ENCODE results near the gene GPR183.

DNA sequence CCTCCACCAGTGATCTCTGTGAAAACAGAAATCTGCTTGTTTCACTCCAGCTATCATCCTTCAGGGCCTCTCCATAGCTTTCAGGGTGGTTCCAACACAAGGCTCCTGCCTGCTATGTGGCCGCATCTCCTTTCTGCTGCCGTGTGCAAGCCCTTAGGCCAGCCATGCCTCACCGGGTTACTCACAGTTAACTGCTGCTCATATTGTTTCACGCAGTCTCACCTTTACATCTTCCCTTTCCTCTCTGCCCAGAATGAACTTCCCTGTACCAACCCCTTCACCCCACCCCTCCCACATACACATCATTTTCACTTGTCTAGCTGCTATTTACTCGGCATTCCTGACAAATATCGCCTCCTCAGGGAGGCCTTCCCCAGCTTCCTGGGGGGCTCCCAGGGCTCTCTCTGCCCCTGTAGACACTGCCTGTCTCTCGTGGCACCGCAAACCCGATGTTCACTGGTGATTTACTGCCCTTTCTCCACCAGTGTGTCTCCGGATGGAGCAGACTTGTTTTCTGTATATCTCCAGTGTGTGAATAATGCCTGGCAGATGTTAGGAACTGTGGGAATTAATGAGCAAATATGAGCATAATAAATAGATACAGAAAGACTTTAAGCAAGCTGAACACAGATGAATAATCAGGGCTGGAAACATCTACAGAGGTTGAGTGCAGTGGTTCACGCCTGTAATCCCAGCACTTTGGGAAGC lies 39.3 kb upstream of the GPR183 start:
- TF ChIP-seq EP300 (IDR thresholded peaks at IDR 0.05; ENCODE audit: borderline replicate concordance) (no peak), CEBPB (IDR thresholded peaks at IDR 0.05) (no peak), NFIC (IDR thresholded peaks at IDR 0.05) (no peak)

Measured in Ishikawa (cell line).